Measurements from ENCODE around the gene CMBL.
A peak's percentile ranks its signal among the peaks of the same experiment; 100 is the strongest.

The CMBL gene

DNA sequence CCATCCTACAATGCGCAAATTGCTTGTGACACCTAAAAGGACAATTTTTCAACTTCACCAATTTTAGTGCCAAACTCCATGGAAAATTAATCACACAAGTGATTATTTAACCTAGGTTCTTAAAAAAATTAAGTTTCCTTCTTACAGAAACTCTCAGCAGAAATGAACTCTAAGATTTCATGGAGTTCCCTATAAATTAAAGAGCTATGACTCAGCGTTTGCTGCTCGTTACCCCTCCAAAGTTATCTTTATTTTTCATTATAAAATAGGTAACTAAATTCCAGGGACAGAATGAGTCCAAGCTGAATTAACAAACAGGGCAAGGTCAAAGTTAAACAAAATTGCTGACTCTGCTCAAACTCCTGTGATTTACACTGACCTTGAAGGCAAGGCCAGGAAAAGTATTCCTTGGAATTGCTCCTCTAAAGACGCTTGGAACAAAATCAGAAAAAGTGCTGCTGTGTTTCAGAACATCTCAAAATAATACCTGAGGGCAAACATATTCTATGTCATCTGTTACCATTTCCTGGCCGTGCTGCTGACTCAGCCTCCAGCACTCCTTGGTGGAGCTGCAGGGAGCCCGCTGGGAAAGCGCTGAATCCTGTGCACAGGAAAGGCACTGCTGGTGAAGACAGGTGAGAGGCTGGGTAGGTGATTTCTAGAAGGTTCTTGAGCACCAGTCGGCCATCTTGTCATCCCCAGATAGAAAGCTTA is 2.5 kb upstream of the CMBL start:
- no peak for DNase-seq (ENCODE audit: low read depth)

DNA sequence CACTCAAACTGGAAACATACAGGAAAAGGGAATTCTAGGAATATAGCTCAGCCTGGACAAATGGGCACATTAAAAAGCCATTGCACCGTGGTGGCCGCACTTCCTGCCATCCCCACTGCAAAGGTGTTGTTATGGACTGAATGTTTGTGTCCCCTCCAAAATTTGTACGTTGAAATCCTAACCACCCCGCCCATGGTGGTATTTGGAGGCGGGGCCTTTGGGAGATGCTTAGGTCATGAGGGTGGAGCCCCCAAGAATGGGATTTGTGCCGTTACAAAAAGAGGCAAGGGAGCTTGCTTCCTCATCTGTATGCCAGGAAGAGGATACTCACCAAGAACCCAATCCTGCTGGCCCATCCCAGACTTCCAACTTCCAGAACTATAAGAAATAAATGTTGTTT is 1.1 kb upstream of the CMBL start:
- no peak for DNase-seq (ENCODE audit: low read depth)

DNA sequence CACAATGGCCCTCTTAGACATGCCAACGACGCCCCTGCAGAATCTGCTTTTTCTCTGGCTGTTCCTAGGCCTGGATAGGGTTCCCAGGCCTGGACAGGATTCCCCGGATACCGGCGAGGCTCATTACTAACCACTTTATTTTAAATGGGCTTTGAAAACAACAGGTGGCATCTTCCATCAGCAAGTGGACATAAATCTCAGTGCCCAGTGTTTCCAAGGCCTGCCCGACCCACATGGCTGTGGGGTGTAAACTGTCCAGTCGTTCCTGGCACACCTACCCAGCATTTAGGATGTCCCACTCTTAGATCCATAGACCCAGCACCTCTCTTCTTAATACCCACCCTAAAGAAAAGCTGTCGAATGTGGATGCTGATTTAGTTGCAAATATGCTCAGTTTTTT is 896 bp downstream of the CMBL start:
- no peak for DNase-seq (ENCODE audit: low read depth)

DNA sequence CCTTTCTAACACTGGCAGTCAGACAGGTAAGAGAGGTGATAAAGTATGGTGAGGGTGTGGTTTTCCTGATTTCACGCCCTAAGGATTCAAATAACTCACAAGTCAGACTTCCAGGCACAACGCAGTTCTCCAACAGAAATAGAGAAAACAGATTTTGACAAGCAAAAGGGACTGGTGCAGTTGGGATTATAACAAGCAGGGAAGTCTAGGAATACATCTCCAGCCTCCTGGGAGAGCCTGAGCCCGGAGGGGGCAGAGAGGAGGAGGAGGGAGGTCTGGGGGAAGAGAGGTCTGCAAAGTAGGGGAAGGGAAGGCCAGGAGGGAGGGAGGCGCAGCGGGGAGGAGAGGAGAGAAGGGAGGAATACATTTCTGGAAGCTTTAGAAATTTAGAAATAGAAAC is 1.6 kb downstream of the CMBL start:
- DNase-seq (ENCODE audit: low read depth), result no peak

GRCh38 chr5:10304932-10305331 is 2.8 kb downstream of the CMBL start:
- DNase-seq (ENCODE audit: low read depth), result no peak

- no peak for DNase-seq (ENCODE audit: low read depth)
Measured at GRCh38 chr5:10303699-10304170, 4.0 kb downstream of the CMBL start.

- no peak for DNase-seq (ENCODE audit: low read depth)
Measured at GRCh38 chr5:10303201-10303600, 4.5 kb downstream of the CMBL start.

DNA sequence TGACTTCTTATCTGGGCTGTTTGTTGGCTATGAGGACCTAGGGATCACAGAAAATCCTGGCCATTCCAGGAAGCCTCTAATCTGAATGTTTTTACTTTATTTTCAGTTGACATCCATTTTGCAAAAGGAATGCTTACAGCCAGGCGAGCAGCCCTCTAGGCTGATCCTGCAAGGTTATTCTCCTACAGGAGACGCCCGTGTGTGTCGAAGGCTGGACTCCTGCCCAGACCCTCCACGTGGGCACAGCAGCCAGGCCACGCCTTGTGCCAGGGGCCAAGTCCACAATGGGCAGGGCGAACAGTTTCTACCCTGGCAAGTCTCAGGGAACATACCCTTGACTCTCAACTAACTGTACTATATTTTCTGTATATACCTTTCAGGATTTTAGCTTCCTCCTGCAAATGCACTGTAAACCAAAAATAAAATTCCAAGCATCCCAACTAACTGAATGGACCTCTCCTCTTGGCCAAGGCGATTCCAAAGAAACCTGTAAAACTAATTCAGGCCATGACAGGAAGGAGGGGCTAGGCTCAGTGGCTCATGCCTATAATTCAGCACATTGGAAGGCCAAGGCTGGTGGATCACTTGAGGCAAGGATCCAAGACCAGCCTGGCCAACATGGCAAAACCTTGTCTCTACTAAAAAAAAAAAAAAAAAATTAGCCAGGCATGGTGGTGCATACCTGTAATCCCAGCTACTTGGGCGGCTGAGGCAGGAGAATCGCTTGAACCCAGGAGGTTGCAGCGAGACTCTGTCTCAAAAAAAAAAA is 5.7 kb downstream of the CMBL start:
- DNase-seq (ENCODE audit: low read depth), result no peak

GRCh38 chr5:10301266-10301665 is 6.4 kb downstream of the CMBL start:
- no peak for DNase-seq (ENCODE audit: low read depth)

GRCh38 chr5:10300246-10300645 is 7.5 kb downstream of the CMBL start:
- no peak for DNase-seq (ENCODE audit: low read depth)

- no peak for DNase-seq (ENCODE audit: low read depth)
Measured at GRCh38 chr5:10297646-10298204, 10.0 kb downstream of the CMBL start.

- DNase-seq (ENCODE audit: low read depth), result no peak
Measured at GRCh38 chr5:10295619-10296326, 11.9 kb downstream of the CMBL start.

DNA sequence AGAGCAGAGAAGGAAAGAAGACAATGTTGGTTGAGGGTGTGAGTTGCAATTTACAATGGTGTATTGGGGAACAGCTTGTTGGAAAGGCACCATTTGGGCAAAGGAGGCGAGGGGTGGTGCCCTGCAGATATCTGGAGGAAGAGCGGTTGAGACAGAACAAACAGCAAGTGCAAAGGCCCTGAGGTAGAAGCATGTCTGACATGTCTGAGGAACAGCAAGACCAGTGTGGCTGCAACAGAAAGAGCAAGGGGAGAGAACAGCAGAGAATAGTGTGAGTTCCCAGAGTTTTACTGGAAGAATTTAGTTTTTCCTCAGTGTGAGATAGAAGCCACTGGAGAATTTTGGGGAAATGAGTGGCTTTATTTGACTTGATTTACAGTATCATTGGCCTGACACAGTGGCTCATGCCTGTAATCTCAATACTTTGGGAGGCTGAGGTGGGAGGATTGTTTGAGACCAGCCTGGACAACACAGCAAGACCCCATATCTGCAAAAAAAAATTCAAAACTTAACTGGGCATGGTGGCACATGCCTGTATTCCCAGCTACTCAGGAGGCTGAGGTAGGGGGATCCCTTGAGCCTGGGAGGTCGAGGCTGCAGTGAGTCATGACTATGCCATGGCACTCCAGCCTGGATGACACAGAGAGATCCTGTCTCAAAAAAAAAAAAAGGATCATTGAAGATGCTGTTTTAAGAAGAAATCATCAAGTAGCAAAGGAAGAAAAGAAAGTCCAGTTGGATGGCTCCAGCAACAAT is 13.6 kb downstream of the CMBL start:
- DNase-seq (ENCODE audit: low read depth), result no peak

GRCh38 chr5:10291692-10292339 is 15.9 kb downstream of the CMBL start:
- DNase-seq (ENCODE audit: low read depth), result no peak

- DNase-seq (ENCODE audit: low read depth), result no peak
Measured at GRCh38 chr5:10290438-10290837, 17.3 kb downstream of the CMBL start.

GRCh38 chr5:10289991-10290390 is 17.7 kb downstream of the CMBL start:
- no peak for DNase-seq (ENCODE audit: low read depth)

GRCh38 chr5:10289353-10289752 is 18.3 kb downstream of the CMBL start:
- no peak for DNase-seq (ENCODE audit: low read depth)

- DNase-seq (ENCODE audit: low read depth), result peak; percentile 8
Measured at GRCh38 chr5:10288592-10289219, 19.0 kb downstream of the CMBL start.

- DNase-seq (ENCODE audit: low read depth), result no peak
Measured at GRCh38 chr5:10286862-10287227, 20.9 kb downstream of the CMBL start.

- no peak for DNase-seq (ENCODE audit: low read depth)
Measured at GRCh38 chr5:10286162-10286861, 21.4 kb downstream of the CMBL start.

Measured in activated T-helper 1 cell treated with Interleukin-2 at 50 U/mL for 16 hours (primary cell).